OCI-LY1 (cell line): ENCODE measurements around the gene PLXNA2.

Experiments
- H2AFZ ChIP-seq: fragments of 200-600 bp; sonication (generic), shearing (Covaris generic); 2 replicates; pipeline ENCODE4 v1.6.0; 2014; ENCODE audit warnings: antibody characterized with exemption, mild to moderate bottlenecking, low read length
- H3F3A ChIP-seq: fragments of 200-600 bp; sonication (generic), shearing (Covaris generic); 2 replicates; pipeline ENCODE4 v1.6.0; 2014; ENCODE audit warnings: mild to moderate bottlenecking, antibody characterized with exemption, low read length, moderate library complexity; ENCODE audit not compliant: insufficient read depth
- H3K27ac ChIP-seq: fragments of 200-600 bp; sonication (generic); 2 replicates; pipeline ENCODE4 v1.5.1; 2014; ENCODE audit warnings: low read length, mixed run types, mild to moderate bottlenecking, low read depth; ENCODE audit not compliant: poor library complexity, severe bottlenecking
- H3K27me3 ChIP-seq: fragments of 200-600 bp; sonication (generic); 2 replicates; pipeline ENCODE4 v1.6.0; 2014; ENCODE audit warnings: antibody characterized with exemption, mild to moderate bottlenecking, low read length, moderate library complexity; ENCODE audit not compliant: insufficient read depth
- H3K36me3 ChIP-seq: fragments of 200-600 bp; sonication (generic); 2 replicates; pipeline ENCODE4 v1.6.1; 2014; ENCODE audit warnings: mild to moderate bottlenecking, antibody characterized with exemption, low read length, moderate library complexity, mixed read lengths; ENCODE audit not compliant: insufficient read depth
- H3K4me1 ChIP-seq: fragments of 200-600 bp; sonication (generic); 2 replicates; pipeline ENCODE4 v1.5.1; 2014; ENCODE audit warnings: mild to moderate bottlenecking, low read length, moderate library complexity; ENCODE audit not compliant: insufficient read depth, severe bottlenecking
- H3K4me2 ChIP-seq: fragments of 200-600 bp; sonication (generic), shearing (Covaris generic); 2 replicates; pipeline ENCODE4 v1.6.1; 2014; ENCODE audit warnings: low read length
- H3K4me3 ChIP-seq: fragments of 200-600 bp; sonication (generic); 2 replicates; pipeline ENCODE4 v1.5.1; 2014; ENCODE audit warnings: low read length, low read depth, mild to moderate bottlenecking, mixed read lengths; ENCODE audit not compliant: poor library complexity, severe bottlenecking
- H3K79me2 ChIP-seq: fragments of 200-600 bp; shearing (Covaris generic); 2 replicates; pipeline ENCODE4 v1.6.1; 2016; ENCODE audit warnings: mixed run types, low read length, mixed read lengths; ENCODE audit not compliant: insufficient read depth
- H3K9ac ChIP-seq: fragments of 200-600 bp; sonication (generic), shearing (Covaris generic); 2 replicates; pipeline ENCODE4 v1.6.1; 2014; ENCODE audit warnings: mild to moderate bottlenecking, low read length, mixed read lengths
- H3K9me2 ChIP-seq: fragments of 200-600 bp; sonication (generic), shearing (Covaris generic); 2 replicates; pipeline ENCODE4 v1.6.1; 2014; ENCODE audit warnings: low read depth, mild to moderate bottlenecking, low read length, mixed read lengths
- H3K9me3 ChIP-seq: fragments of 200-600 bp; shearing (Covaris generic); 2 replicates; pipeline ENCODE4 v1.6.1; 2014; ENCODE audit warnings: low read length, mixed read lengths
- H4K20me1 ChIP-seq: fragments of 200-600 bp; sonication (generic), shearing (Covaris generic); 2 replicates; pipeline ENCODE4 v1.6.0; 2016; ENCODE audit warnings: mild to moderate bottlenecking, low read length; ENCODE audit not compliant: insufficient read depth
- CTCF ChIP-seq: fragments of 200-600 bp; sonication (generic), shearing (Covaris generic); IDR thresholded peaks from 2 replicates; pipeline ENCODE4 v1.5.1; 2017; ENCODE audit warnings: mild to moderate bottlenecking, antibody characterized with exemption, low read length, moderate library complexity, mixed read lengths
- EZH2 ChIP-seq: fragments of 200-600 bp; sonication (generic), shearing (Covaris generic); IDR thresholded peaks from 2 replicates; pipeline ENCODE4 v1.8.0; 2017; ENCODE audit warnings: borderline replicate concordance, mixed run types, mild to moderate bottlenecking, antibody characterized with exemption, low read length, moderate library complexity, mixed read lengths

PLXNA2 gene

GRCh38 chr1:208112401-208112800 lies 131.8 kb downstream of the PLXNA2 start:
- H3K79me2 ChIP-seq: no peaks in the 10 kb centered on the region
- no peak overlapping the region for H3K4me2 ChIP-seq
- no peaks in the 10 kb centered on the region for H3K36me3 ChIP-seq
- H3K9me2 ChIP-seq: no peaks in the 10 kb centered on the region
- H3K9ac ChIP-seq: no peak overlapping the region
- no peak overlapping the region for H2AFZ ChIP-seq
- H3K27ac ChIP-seq: no peak overlapping the region
- H4K20me1 ChIP-seq: no peaks in the 10 kb centered on the region
- H3K4me3 ChIP-seq: no peak overlapping the region
- H3K9me3 ChIP-seq: no peaks in the 10 kb centered on the region
- H3K27me3 ChIP-seq: no peaks in the 10 kb centered on the region
- H3F3A ChIP-seq: no peaks in the 10 kb centered on the region
- no peaks in the 10 kb centered on the region for H3K4me1 ChIP-seq
- TF ChIP-seq CTCF (no peak), EZH2 (no peak)

- no peaks in the 10 kb centered on the region for H3K27me3 ChIP-seq
- no peaks in the 10 kb centered on the region for H3K36me3 ChIP-seq
- no peak for TF ChIP-seq EZH2
- no peak for TF ChIP-seq CTCF
- H4K20me1 ChIP-seq: no peaks in the 10 kb centered on the region
- H3K27ac ChIP-seq: no peak overlapping the region
- no peak overlapping the region for H3K4me2 ChIP-seq
- H3K9ac ChIP-seq: no peak overlapping the region
- H3K9me3 ChIP-seq: no peaks in the 10 kb centered on the region
- no peaks in the 10 kb centered on the region for H3K79me2 ChIP-seq
- no peak overlapping the region for H2AFZ ChIP-seq
- H3F3A ChIP-seq: no peaks in the 10 kb centered on the region
- H3K4me1 ChIP-seq: no peaks in the 10 kb centered on the region
- H3K9me2 ChIP-seq: no peaks in the 10 kb centered on the region
- H3K4me3 ChIP-seq: no peak overlapping the region
Observed at GRCh38 chr1:208111646-208112190, 132.5 kb downstream of the PLXNA2 start.

- no peaks in the 10 kb centered on the region for H3K4me1 ChIP-seq
- H2AFZ ChIP-seq: no peak overlapping the region
- no peaks in the 10 kb centered on the region for H4K20me1 ChIP-seq
- H3K27me3 ChIP-seq: no peaks in the 10 kb centered on the region
- no peaks in the 10 kb centered on the region for H3K9me2 ChIP-seq
- H3K4me2 ChIP-seq: no peak overlapping the region
- H3K79me2 ChIP-seq: no peaks in the 10 kb centered on the region
- no peaks in the 10 kb centered on the region for H3F3A ChIP-seq
- H3K27ac ChIP-seq: no peak overlapping the region
- H3K36me3 ChIP-seq: no peaks in the 10 kb centered on the region
- no peak overlapping the region for H3K4me3 ChIP-seq
- no peak for TF ChIP-seq EZH2
- no peak for TF ChIP-seq CTCF
- H3K9ac ChIP-seq: no peak overlapping the region
- H3K9me3 ChIP-seq: no peaks in the 10 kb centered on the region
Observed at GRCh38 chr1:208110296-208110695, 133.9 kb downstream of the PLXNA2 start.
